ENCODE data around the gene KCNMB2.

DNA sequence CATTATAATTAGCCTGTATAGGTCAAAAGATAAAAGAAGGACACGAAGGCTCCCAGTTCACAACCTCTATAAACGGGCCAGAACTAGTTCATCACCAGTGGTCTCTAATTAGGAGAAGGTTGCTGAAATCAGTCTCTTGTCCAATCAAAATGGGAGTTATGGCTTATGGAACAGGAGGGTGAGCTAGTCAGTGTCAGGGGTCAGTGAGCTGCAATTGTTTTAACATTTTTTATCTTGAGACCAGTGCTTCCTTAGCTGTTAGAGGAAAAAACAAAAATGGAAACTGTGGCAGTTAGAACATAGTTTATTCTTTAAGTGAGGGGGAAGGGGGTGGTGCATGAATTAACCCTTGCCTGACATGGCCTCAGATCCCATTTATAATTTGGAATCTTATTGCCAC is 141.7 kb downstream of the KCNMB2 start:
- TF ChIP-seq ZNF274 (IDR thresholded peaks at IDR 0.05; ENCODE audit: low read depth, low read length) (no peak), SUZ12 (IDR thresholded peaks at IDR 0.05; ENCODE audit: extremely low read depth, insufficient read depth, insufficient read length) (no peak), YY1 (IDR thresholded peaks at IDR 0.05; ENCODE audit: insufficient read depth, insufficient read length) (no peak)

Measured in NT2/D1 (cell line).